GM19395 (cell line): ENCODE results near the gene B4GALT2.

Experiments used
- ATAC-seq: cut with Tn5 transposase; IDR thresholded peaks from one replicate; pipeline ENCODE4 v1.9.1; 2021; ENCODE audit warnings: mild to moderate bottlenecking, moderate library complexity; ENCODE audit not compliant: unreplicated experiment

B4GALT2 gene

GRCh38 chr1:44000122-44000665, 21.2 kb downstream of the B4GALT2 start:
- ATAC-seq: no peak

GRCh38 chr1:44002165-44002564, 23.2 kb downstream of the B4GALT2 start:
- no peak for ATAC-seq

- ATAC-seq: no peak
Measured at GRCh38 chr1:44002606-44003157, 23.7 kb downstream of the B4GALT2 start.

GRCh38 chr1:44008259-44008658, 29.2 kb downstream of the B4GALT2 start:
- no peak for ATAC-seq

GRCh38 chr1:44010935-44011471, 32.0 kb downstream of the B4GALT2 start:
- ATAC-seq: no peak

GRCh38 chr1:44012404-44012803, 33.4 kb downstream of the B4GALT2 start:
- ATAC-seq: no peak

GRCh38 chr1:44012941-44013609, 34.1 kb downstream of the B4GALT2 start:
- no peak for ATAC-seq

- no peak for ATAC-seq
Measured at GRCh38 chr1:44013949-44014348, 34.9 kb downstream of the B4GALT2 start.

GRCh38 chr1:44014365-44015104, 35.5 kb downstream of the B4GALT2 start:
- no peak for ATAC-seq

- ATAC-seq: no peak
Measured at GRCh38 chr1:44015206-44015605, 36.2 kb downstream of the B4GALT2 start.

GRCh38 chr1:44016041-44016889, 37.3 kb downstream of the B4GALT2 start:
- no peak for ATAC-seq

- no peak for ATAC-seq
Measured at GRCh38 chr1:44016890-44017400, 37.9 kb downstream of the B4GALT2 start.

- no peak for ATAC-seq
Measured at GRCh38 chr1:44019466-44019948, 40.5 kb downstream of the B4GALT2 start.

GRCh38 chr1:44020464-44020863, 41.5 kb downstream of the B4GALT2 start:
- no peak for ATAC-seq

GRCh38 chr1:44021156-44021555, 42.1 kb downstream of the B4GALT2 start:
- no peak for ATAC-seq

GRCh38 chr1:44021581-44022321, 42.7 kb downstream of the B4GALT2 start:
- ATAC-seq: no peak

- ATAC-seq: no peak
Measured at GRCh38 chr1:44024031-44024902, 45.3 kb downstream of the B4GALT2 start.

- no peak for ATAC-seq
Measured at GRCh38 chr1:44024903-44025525, 46.0 kb downstream of the B4GALT2 start.
